Heart left ventricle (tissue), 16 donors: ENCODE measurements around the gene MITF. TPM values are rescaled to one million over a fixed set of nuclear protein-coding genes. Genes with fewer than 3 reads are reported as not detected.

Experiments
- ATAC-seq, 4 donors: fragments of 200-7000 bp; cut with Tn5 transposase; one replicate each; pipeline ENCODE4 v1.9.1; 2020 to 2022; ENCODE audit warnings: moderate library complexity in 4 of 4, mild to moderate bottlenecking in 3 of 4, moderate number of reproducible peaks in 1 of 4
- DNase-seq, 5 donors: peaks; one replicate each; pipeline ENCODE4 v3.0.0-alpha.2; 2020
- H3K27ac ChIP-seq, 12 donors: fragments of 200-600 bp; sonication (generic) in 4 of 12; one replicate each; pipeline versions ENCODE4 v1.5.0 to v1.8.0; 2016 to 2022; ENCODE audit warnings: mild to moderate bottlenecking in 2 of 12
- H3K27me3 ChIP-seq, 9 donors: fragments of 200-600 bp; sonication (generic) in 2 of 9; one replicate each; pipeline versions ENCODE4 v1.5.1 to v1.8.0; 2016 to 2022; ENCODE audit warnings: mild to moderate bottlenecking in 3 of 9
- H3K36me3 ChIP-seq, 9 donors: fragments of 200-600 bp; sonication (generic) in 2 of 9; one replicate each; pipeline versions ENCODE4 v1.5.0 to v1.8.0; 2018 to 2022; ENCODE audit warnings: mild to moderate bottlenecking in 2 of 9
- H3K4me1 ChIP-seq, 12 donors: fragments of 200-600 bp; sonication (generic) in 4 of 12; one replicate each; pipeline versions ENCODE4 v1.5.0 to v1.8.0; 2016 to 2022; ENCODE audit warnings: mild to moderate bottlenecking in 3 of 12
- H3K4me3 ChIP-seq, 12 donors: fragments of 200-600 bp; sonication (generic) in 4 of 12; one replicate each; pipeline versions ENCODE4 v1.5.0 to v1.8.0; 2017 to 2022; ENCODE audit warnings: mild to moderate bottlenecking in 9 of 12, moderate library complexity in 4 of 12
- H3K9me3 ChIP-seq, 12 donors: fragments of 200-600 bp; sonication (generic) in 4 of 12; one replicate each; pipeline versions ENCODE4 v1.5.0 to v1.8.0; 2016 to 2022; ENCODE audit warnings: mild to moderate bottlenecking in 1 of 12
- CTCF ChIP-seq, 12 donors: fragments of 200-600 bp; sonication (generic) in 4 of 12; IDR thresholded peaks; one replicate each; pipeline versions ENCODE4 v1.5.0 to v1.8.0; 2018 to 2022; ENCODE audit warnings: antibody characterized with exemption in 12 of 12, mild to moderate bottlenecking in 5 of 12
- POLR2A ChIP-seq, 2 donors: fragments of 450-650 bp; IDR thresholded peaks; one replicate each; pipeline ENCODE4 v1.6.1; 2017; ENCODE audit warnings: antibody characterized with exemption in 2 of 2, mild to moderate bottlenecking in 2 of 2, moderate library complexity in 2 of 2
- WGBS, 4 donors: extraction: QIAGEN DNeasy Blood & Tissue Kit in 2 of 4; methylation state at CpG; one replicate each; pipeline versions ENCODE4 v1.1.5 to v1.1.7; 2013 to 2018; 5-methylcytosine and 5-hydroxymethylcytosine counted together
- intact Hi-C, 10 donors: fragments of 100-400 bp; cut with DNase I; formaldehyde crosslinking; loops; one replicate each; pipeline versions ENCODE4 v1.11.1 to v1.14.2; 2022
- polyA plus RNA-seq, 2 donors: library from polyadenylated mRNA; stranded (reverse); fragments of 200-250 nt; gene quantifications; one replicate each; pipeline ENCODE4 v1.2.3, GENCODE V29; 2013
- total RNA-seq, 9 donors: library from RNA; depleted of rRNA in 2 of 9; stranded (reverse); fragments of >200 nt in 2 of 9; fragmentation: NEBNext Ultra II Directional in 3 of 9; extraction: Animal tissue kit (Norgen Biotek cat#: 25700) in 3 of 9; gene quantifications; one replicate each; pipeline versions ENCODE4 v1.1.0 to v1.2.4, GENCODE V29; 2016 to 2023
- donor health status: ischemic (EF 13 %, LVEDD 7.1; RV severe dilation, severe dysfunction).
- donor health status: healthy with polysubstance abuse.
- donor health status: DM: no; HTN: yes; CAD: no.
- donor health status: DM: no; HTN: no; CAD: no.
- donor health status: ischemic (EF 25% LVEDD 6.9; RV normal size, moderate dysfunction).
- donor health status: ischemic (EF 25% LVEDD 5.7; RV mildly dilated, moderate dysfunction).
- donor health status: healthy.
- donor health status: DM: yes; HTN: yes; CAD: no.
- donor health status: ischemic (EF 35%, LVEDD 5.7; RV mildly dilated, moderate dysfunction).
- donor health status: nonischemic (EF 11% LVEDD 7.7; RV severe dilation, severe dysfunction).
- donor health status: DM: yes; HTN: yes; CAD: no.
- donor health status: PGD.
- donor health status: ischemic (EF 29% LVEDD 5.4; RV normal size, mild dysfunction).
- donor health status: nonischemic (EF 23%, LVEDD 6.1; RV moderate dilation, normal function).

MITF gene
- total and polyA plus RNA-seq, 11 donors: 17.9 to 114 (median 81.1) TPM

DNA sequence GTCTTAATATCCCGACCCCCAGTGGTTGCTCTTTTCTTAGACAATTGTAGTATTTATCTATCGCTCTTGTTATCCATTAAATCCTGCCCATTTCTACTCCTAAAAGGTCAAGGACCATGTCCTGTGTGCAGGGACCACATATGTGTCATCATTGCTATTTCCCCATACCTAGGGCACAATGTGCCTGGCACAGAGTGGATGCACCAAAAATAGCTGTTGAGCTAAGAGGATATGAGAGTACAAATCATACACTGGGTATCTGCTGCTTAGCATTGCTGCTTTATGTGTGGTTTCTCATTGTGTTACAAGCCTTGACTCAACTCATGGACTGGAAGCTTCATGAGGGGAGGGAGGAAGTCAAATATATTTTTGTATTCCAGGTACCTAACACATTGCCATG, 3.4 kb upstream of the MITF start:
- WGBS, 4 donors: 89 to 91% (median 90%) methylated on average over 2 of the region's 2 CpGs
- Histone ChIP-seq H3K27me3 (no peaks in the 10 kb centered on the region), H3K27ac (no peak overlapping the region), H3K9me3 (no peaks in the 10 kb centered on the region), H3K4me3 (no peak overlapping the region), H3K4me1 (peaks cover 0 to 17% (median 7%) of the 10 kb centered on the region in 12 donors), H3K36me3 (no peaks in the 10 kb centered on the region)
- DNase-seq (peak in 1 of 5 donors; percentile 37), ATAC-seq (no peak)
- TF ChIP-seq CTCF (IDR thresholded peaks at IDR 0.05): no peak
- no peak for TF ChIP-seq POLR2A (IDR thresholded peaks at IDR 0.05)
- intact Hi-C loops: loop anchor here in 4 of 10 donors (5.0 to 10.0 kb wide), 2 partner anchors 44 to 49 kb away; no protein-coding TSS in a partner anchor

DNA sequence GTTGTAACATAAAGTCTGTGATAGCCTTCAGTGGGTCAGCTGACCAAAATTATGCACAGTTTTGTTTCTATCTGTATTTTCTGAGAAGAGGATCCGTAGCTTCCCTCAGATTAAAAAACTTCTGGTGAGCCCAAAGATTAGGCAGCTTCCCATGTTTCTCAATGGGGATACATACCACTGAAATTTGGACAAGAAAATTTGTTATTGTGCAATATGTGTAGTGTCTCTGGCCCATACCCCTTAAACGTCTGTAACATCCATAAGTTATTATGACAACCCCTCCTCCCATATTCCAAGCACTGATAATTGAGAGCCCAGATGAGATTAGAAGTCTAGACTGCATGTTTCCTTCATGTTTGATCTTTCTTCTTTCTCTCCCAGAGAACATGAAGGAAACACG, 1.9 kb upstream of the MITF start:
- 57 to 65% (median 60%) methylated on average over 3 of the region's 3 CpGs for WGBS, 4 donors
- intact Hi-C loops: loop anchor here in 4 of 10 donors (5.0 to 10.0 kb wide), 2 partner anchors 45 to 47 kb away; no protein-coding TSS in a partner anchor
- Histone ChIP-seq H3K36me3 (no peaks in the 10 kb centered on the region), H3K4me3 (no peak overlapping the region), H3K9me3 (no peaks in the 10 kb centered on the region), H3K4me1 (peaks cover 0 to 30% (median 17%) of the 10 kb centered on the region in 12 donors), H3K27me3 (no peaks in the 10 kb centered on the region), H3K27ac (peak overlapping the region in 2 of 12 donors; percentile 89 to 93)
- DNase-seq: no peak
- ATAC-seq: no peak
- TF ChIP-seq CTCF (IDR thresholded peaks at IDR 0.05): no peak
- TF ChIP-seq POLR2A (IDR thresholded peaks at IDR 0.05): no peak

DNA sequence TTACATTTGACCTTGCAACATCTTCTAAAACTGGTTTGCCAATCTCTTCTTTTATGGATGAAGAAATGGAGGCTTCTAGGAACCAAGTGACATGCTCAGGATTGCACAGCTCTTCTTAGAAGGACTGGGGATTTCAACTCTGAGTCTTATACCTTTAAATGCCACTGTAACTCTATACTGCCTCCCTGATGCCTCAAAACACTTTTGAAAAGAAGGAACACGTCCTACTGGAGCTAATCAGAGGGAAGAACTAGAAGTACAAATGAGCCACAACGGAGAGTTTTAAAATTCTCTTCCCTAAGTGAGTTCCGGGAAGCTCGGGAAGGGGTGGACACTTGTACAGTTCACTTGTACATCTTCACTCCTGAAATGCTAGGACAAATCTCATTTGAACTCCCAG, 949 bp upstream of the MITF start:
- H3K4me3 ChIP-seq: peak overlapping the region; percentile 67 to 98 (median 84)
- no peaks in the 10 kb centered on the region for H3K36me3 ChIP-seq
- no peaks in the 10 kb centered on the region for H3K27me3 ChIP-seq
- no peaks in the 10 kb centered on the region for H3K9me3 ChIP-seq
- 0 to 2% (median 0%) methylated on average over 4 of the region's 4 CpGs for WGBS, 4 donors
- H3K4me1 ChIP-seq: peaks cover 0 to 39% (median 18%) of the 10 kb centered on the region in 12 donors
- no peak for DNase-seq
- ATAC-seq: peak; percentile 4 to 19 (median 16)
- intact Hi-C loops: loop anchor here in 5 of 10 donors (2.0 to 10.0 kb wide), 3 partner anchors 46 to 52 kb away; no protein-coding TSS in a partner anchor
- TF ChIP-seq CTCF (IDR thresholded peaks at IDR 0.05): no peak
- no peak for TF ChIP-seq POLR2A (IDR thresholded peaks at IDR 0.05)
- H3K27ac ChIP-seq: peak overlapping the region; percentile 79 to 94 (median 92)

DNA sequence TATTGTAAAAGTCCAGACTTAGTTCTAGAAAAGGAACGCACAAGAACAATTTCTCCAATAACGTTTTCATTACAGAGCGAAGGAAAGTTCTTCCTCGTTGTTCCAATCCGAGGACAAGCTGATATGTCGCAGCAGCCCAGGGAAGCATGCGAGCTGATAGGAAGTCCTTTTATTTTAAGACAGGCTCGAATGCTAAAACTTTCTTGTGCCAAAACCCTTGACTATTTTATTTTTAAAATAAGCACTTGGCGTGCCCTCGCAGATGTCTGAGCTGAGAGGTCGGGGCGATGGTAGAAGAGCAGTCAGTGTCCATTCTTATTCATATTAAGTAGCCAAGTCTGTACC, 433 bp upstream of the MITF start:
- WGBS, 4 donors: 0 to 1% (median 1%) methylated on average over 12 of the region's 12 CpGs
- Histone ChIP-seq H3K36me3 (no peaks in the 10 kb centered on the region), H3K4me3 (peak overlapping the region; percentile 67 to 98 (median 84)), H3K27ac (peak overlapping the region; percentile 79 to 94 (median 92)), H3K4me1 (peaks cover 0 to 45% (median 23%) of the 10 kb centered on the region in 12 donors), H3K27me3 (no peaks in the 10 kb centered on the region), H3K9me3 (no peaks in the 10 kb centered on the region)
- intact Hi-C loops: loop anchor here in 5 of 10 donors (2.0 to 10.0 kb wide), 3 partner anchors 46 to 52 kb away; no protein-coding TSS in a partner anchor
- ATAC-seq (peak in 3 of 4 donors; percentile 41 to 59 (median 42)), DNase-seq (peak in 2 of 5 donors; percentile 21 to 33)
- TF ChIP-seq POLR2A (IDR thresholded peaks at IDR 0.05) (no peak), CTCF (IDR thresholded peaks at IDR 0.05) (no peak)
